ENCODE data around the gene SSTR1.
"Not testable (repeated sequence)": the region's sequence is repeated elsewhere in the genome, so short reads cannot be mapped to it uniquely, and the experiment has no call there.

Gene SSTR1, protein sequence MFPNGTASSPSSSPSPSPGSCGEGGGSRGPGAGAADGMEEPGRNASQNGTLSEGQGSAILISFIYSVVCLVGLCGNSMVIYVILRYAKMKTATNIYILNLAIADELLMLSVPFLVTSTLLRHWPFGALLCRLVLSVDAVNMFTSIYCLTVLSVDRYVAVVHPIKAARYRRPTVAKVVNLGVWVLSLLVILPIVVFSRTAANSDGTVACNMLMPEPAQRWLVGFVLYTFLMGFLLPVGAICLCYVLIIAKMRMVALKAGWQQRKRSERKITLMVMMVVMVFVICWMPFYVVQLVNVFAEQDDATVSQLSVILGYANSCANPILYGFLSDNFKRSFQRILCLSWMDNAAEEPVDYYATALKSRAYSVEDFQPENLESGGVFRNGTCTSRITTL

DNA sequence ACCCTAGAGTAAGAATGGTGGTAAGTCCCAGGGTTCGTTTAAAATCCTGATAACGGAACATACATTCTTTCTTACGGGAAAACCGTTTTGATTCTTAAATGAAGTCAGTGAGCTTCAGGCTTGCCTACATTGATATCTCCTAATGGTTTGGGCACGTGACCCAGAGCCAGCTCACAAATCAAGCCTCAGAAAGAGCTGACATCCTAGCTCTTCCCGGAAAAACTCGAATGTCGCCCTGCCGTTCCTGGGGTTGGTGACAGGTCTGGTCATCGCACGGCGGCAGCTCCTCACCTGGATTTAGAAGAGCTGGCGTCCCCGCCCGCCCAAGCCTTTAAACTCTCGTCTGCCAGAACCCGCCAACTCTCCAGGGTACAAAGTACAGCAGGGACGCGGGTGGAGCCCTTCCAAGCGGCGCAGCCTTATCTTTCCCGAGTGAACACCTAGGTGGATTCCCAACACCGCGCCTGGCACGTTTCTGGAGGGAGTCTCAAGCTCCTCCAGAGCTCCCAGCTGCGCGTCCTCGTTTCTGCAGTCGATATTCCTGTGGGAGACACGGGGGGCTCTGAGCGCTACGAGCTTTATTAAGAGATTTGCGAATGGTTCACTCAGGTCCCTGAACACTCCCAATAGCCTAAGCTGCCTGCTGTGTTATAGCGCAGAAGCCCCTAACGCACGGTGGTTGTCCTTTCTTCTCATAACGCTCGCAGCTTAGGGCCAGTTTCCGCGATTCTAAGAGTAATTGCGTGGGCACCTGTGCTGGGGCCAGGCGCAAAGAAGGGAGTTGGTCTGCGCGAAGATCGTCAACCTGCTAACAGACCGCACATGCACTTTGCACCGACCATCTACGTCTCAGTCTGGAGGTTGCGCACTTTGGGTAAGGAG, at the start of gene SSTR1:
TSS of gene SSTR1 (plus strand) at position 169 of the 882 bp plus-strand sequence. CDS start 1,486 bp downstream, outside the sequence.
- no peak for DNase-seq

DNA sequence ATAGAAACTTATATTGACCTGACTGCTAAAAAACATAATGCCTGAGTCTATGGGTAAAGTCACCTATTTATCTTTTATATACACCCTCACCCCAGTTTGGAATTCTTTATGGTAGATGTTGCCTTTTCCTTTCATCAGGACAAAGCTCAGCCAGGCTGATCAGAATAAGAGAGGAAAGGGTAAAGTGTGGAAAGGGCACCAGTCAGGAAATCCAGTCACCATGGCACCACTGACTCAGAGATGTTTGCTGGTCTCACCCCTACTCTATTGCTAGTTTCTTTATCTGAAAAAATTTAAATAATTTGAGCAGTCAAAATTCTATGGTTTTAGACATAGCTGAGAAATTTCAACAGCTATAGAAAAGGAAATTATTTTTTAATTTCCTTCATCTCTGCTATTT, 49.2 kb upstream of the SSTR1 start:
- DNase-seq = no peak

- no peak for DNase-seq
Observed at GRCh38 chr14:38168416-38168815, 39.3 kb upstream of the SSTR1 start.

- no peak for DNase-seq
Observed at GRCh38 chr14:38171197-38171596, 36.5 kb upstream of the SSTR1 start.

GRCh38 chr14:38174711-38175110, 33.0 kb upstream of the SSTR1 start:
- DNase-seq = no peak

- no peak for DNase-seq
Observed at GRCh38 chr14:38175658-38176057, 32.0 kb upstream of the SSTR1 start.

GRCh38 chr14:38176379-38176778, 31.3 kb upstream of the SSTR1 start:
- DNase-seq = no peak

DNA sequence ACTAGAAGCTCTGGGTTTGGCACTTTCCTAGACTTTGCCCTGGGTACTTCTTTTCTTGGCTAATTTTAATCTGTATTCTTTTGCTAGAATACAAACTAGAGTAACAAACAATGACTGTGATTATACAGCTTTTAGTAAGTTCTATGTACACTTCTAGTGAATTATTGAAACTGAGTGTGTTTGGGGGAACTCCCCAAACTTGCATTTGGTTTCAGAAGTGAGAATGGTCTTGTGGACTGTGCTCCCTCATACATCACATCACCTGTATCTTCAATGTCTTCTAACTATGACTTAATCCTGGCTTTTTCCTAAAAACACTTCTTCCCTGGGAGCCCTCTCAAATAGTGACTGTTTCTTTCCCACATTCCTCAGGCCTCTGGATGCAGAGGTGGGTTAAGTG, 23.6 kb upstream of the SSTR1 start:
- no peak for DNase-seq

DNA sequence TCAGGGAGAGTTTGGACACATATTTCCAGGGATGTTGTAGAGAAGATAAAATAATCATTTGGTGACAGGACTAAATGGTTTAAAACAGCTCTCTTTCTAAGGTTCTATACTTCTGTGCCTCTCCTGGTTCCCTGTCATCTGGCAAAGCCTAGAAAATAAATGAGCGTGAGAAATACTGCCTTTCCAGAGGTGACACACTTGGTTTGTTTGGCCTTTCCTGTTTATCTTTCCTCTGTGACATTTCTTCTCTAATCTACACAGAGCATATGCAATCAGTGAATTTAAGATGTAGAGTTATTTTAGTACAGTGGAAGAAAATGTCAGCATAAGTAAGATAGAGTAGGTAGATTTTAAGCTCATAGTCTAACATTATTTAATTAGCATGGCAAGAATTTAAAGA, 22.0 kb upstream of the SSTR1 start:
- DNase-seq = no peak

DNA sequence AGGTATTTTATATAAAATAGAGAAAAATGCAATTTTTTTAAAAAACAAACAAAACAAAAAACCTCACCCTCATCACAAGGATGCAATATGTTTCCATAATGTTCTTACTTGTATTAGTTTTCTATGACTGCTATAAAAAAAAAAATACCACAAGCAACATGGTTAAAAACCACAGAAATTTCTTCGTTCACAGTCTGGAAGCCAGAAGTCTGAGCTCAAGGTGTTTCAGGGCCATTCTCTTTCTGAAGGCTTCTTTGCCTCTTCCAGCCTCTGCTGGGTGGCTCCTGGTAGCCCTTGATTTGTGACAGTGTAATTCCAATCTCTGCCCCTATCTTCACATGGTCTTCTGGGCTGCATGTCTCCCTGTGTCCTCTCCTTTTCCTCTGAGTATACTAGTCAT, 21.5 kb upstream of the SSTR1 start:
- no peak for DNase-seq

DNA sequence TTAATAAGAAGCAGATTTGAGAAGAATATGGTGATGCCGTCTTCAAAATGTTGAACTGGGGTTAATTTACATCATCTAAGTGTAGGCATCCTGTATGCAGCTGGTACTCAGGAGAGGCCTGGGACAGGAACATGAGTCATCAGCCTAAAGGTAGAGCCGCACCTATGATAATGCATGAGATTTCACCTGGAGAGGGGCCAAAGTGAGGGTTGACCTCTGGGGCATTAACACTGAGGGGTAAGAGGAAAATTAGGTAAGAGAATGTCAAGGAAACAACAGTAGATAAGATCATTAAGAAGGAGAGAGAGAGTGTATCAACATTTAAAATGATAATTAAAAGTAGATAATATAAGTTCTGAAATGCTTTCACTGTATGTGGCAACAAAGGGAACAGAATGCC, 20.2 kb upstream of the SSTR1 start:
- DNase-seq = no peak

DNA sequence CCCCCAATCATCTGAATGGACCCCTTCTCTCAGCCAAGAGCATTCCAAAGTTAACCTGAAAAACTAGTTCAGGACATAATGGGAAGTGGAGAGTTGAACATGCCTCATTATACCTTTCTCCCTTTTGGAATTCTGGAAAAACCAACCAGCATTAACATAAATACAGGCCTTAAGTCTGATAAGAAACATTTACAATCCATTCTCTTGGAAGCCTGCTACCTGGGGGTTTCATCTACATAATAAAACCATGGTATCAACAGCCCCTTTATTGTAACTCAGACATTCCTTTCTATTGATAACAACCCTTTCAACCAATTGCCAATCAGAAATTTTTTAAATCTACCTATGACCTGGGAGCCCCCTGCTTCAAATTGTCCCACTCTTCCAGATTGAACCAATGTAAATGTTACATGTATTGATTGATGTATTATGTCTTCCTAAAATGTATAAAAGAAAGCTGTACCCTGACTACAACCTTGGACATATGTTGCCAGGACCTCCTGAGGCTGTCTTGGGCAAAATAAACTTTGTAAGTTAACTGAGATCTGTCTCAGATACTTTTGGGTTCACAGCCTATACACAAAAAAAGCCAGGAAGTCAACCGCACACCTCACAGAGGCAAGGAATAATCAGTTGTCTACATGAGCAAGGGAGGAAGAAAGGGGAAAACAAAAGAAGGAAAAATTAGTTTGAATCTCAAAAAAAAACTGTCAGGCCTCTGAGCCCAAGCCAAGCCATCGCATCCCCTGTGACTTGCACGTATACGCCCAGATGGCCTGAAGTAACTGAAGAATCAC, 17.6 kb upstream of the SSTR1 start:
- DNase-seq = no peak

- not testable (repeated sequence) for DNase-seq
Observed at GRCh38 chr14:38190846-38191245, 16.9 kb upstream of the SSTR1 start.

GRCh38 chr14:38191491-38191890, 16.2 kb upstream of the SSTR1 start:
- not testable (repeated sequence) for DNase-seq

- DNase-seq = no peak
Observed at GRCh38 chr14:38197001-38197783, 10.5 kb upstream of the SSTR1 start.

DNA sequence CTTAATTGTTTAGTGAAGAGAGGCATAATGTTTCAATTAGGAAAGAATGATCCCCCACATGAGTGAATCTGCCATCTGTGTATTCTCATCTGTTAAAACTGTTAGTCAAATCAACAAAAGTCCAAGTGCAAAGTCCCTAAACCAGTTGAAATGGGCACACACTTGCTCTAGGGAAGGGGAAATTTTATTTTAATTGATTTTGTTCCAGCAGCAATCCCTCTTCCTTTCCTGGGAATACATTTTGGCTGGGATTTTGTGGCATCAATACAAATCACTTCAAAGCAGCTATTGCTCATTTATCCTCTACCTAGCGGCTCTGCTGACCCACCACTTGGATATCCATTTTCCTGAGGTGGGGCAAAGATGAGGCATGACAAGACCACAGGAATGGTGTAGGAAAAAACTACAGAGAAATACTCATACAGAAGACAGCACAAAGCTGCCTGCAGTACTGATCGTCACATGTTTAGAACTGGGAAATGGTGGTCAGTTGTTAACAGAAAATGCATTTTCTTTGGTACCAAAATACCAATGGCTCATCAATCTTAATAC, 9.8 kb upstream of the SSTR1 start:
- no peak for DNase-seq

GRCh38 chr14:38198425-38198824, 9.3 kb upstream of the SSTR1 start:
- DNase-seq = no peak

DNA sequence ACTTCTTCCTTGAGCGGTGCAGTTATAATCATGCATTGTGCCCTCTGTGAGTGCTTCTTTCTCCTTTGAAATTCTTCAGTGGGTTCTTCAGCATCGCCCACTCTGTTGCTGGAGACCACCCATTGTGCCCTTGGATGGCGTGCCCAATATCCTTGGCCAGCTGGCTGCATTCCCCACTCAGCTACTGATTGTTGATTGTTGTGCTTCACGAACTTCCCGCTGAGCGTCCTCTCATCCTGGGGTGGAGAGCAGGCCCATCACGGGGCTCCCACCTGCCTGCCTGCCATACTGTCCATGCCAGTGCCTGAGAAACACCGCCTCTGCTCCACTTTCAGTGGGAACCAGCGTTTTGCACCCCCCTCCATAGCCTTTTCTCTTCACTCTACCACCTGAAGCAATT, 8.6 kb upstream of the SSTR1 start:
- no peak for DNase-seq

DNA sequence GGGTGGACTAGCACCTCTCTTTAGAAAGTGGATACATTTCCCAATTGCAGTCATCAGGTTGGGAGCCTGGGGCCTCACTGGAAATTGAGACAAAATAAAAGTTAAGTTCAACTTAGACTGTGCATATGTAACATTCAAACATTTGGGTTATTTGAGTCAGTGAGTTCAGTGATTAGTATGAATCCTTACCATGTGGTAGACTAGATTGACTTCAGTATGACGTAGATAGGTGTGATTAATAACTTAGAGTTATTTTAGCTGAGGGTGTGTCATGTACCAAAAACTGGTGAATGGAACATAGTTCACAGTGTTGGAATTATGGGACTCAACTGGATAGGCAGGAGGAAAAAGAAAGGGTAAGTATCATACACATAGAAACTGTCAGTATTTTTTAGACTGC, 8.0 kb upstream of the SSTR1 start:
- DNase-seq = no peak

DNA sequence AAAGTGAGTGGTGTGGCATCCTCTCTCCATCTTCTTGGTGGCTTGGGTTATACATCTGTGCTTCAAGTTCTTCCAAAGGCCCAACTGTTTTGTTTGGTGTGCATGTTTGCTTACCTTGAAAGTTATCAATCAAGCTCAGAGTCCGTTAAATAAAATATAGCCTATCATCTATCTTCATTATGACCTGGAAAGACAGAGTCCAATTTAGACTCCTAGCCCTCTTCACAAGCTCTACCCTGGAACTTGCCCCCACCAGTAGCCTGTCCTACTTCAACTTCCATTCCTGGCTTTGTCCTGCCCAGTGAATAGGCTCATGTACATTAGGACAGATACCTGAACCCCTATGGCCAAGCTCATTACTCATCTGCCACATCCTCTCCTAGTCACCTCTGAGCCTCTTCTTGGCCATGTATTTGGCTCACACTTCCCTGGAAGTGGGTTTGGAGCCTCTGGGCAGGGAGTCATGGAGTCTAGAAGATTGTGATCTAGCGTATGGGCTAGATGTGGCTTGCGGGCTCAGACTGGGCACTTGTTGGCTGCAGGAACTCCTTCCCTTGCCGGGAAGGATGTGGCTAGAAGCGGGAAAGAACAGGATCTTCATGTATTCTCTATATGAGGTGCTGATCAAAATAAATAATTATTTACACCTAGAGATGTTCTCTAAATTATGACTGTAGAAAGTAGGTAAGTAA, 6.4 kb upstream of the SSTR1 start:
- DNase-seq = no peak

DNA sequence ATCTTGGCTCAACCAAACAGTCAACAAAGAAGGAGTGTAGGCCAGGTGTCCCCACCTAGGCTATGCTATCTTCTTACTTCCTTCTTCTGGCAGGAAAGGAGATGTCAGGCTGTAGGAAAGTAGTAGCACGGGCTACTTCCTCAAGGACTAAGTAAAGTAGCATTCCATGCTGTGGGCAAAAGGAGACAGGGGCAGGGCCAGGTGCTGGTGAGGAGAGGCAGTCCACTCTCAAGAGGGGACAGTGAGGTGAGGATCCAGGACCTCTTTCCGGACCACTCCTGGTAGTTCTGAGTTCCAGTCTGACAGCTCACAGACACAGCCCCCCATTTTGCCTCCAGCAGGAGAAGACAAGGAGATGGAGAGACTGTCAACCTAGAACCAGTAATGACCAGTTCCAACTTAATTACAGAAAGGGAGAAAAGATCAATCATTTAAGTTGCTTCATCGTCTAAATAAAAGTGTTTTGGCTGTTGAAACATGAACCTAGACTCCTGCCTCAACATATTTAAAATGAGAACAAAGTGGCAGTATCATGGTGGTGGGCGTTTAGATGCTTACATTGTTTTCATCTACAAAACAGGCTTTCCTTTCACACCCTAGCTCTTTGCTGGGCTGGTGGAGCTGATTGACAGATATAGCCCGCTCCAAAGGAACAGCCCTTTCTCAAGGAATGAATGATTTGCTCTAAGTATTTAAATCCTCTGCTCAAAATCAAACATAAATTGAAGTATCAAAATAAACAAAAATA, 5.1 kb upstream of the SSTR1 start:
- no peak for DNase-seq
